NCI-H69 (cell line): ENCODE measurements around the gene ALB.
A peak's percentile ranks its signal among the peaks of the same experiment; 100 is the strongest.

Source experiments
- DNase-seq: peaks from one replicate; lab custom pipeline; 2025; lab: John Stamatoyannopoulos, UW

ALB gene

DNA sequence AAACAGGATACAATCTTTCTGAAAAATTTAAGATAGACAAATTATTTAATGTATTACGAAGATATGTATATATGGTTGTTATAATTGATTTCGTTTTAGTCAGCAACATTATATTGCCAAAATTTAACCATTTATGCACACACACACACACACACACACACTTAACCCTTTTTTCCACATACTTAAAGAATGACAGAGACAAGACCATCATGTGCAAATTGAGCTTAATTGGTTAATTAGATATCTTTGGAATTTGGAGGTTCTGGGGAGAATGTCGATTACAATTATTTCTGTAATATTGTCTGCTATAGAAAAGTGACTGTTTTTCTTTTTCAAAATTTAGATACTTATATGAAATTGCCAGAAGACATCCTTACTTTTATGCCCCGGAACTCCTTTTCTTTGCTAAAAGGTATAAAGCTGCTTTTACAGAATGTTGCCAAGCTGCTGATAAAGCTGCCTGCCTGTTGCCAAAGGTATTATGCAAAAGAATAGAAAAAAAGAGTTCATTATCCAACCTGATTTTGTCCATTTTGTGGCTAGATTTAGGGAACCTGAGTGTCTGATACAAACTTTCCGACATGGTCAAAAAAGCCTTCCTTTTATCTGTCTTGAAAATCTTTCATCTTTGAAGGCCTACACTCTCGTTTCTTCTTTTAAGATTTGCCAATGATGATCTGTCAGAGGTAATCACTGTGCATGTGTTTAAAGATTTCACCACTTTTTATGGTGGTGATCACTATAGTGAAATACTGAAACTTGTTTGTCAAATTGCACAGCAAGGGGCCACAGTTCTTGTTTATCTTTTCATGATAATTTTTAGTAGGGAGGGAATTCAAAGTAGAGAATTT is 5.2 kb downstream of the ALB start:
- DNase-seq: no peak

DNA sequence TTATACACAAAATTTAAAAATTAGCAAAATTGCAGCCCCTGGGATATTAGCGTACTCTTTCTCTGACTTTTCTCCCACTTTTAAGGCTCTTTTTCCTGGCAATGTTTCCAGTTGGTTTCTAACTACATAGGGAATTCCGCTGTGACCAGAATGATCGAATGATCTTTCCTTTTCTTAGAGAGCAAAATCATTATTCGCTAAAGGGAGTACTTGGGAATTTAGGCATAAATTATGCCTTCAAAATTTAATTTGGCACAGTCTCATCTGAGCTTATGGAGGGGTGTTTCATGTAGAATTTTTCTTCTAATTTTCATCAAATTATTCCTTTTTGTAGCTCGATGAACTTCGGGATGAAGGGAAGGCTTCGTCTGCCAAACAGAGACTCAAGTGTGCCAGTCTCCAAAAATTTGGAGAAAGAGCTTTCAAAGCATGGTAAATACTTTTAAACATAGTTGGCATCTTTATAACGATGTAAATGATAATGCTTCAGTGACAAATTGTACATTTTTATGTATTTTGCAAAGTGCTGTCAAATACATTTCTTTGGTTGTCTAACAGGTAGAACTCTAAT is 6.0 kb downstream of the ALB start:
- no peak for DNase-seq

DNA sequence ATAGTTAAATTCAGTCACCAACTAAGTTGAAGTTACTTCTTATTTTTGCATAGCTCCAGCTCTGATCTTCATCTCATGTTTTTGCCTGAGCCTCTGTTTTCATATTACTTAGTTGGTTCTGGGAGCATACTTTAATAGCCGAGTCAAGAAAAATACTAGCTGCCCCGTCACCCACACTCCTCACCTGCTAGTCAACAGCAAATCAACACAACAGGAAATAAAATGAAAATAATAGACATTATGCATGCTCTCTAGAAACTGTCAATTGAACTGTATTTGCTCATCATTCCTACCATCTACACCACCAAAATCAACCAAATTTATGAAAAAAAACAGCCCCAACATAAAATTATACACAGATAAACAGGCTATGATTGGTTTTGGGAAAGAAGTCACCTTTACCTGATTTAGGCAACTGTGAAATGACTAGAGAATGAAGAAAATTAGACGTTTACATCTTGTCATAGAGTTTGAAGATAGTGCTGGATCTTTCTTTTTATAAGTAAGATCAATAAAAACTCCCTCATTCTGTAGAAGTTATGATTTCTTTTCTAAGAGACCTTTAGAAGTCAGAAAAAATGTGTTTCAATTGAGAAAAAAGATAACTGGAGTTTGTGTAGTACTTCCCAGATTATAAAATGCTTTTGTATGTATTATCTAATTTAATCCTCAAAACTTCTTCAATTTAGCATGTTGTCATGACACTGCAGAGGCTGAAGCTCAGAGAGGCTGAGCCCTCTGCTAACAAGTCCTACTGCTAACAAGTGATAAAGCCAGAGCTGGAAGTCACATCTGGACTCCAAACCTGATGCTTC is 7.0 kb downstream of the ALB start:
- DNase-seq: no peak

DNA sequence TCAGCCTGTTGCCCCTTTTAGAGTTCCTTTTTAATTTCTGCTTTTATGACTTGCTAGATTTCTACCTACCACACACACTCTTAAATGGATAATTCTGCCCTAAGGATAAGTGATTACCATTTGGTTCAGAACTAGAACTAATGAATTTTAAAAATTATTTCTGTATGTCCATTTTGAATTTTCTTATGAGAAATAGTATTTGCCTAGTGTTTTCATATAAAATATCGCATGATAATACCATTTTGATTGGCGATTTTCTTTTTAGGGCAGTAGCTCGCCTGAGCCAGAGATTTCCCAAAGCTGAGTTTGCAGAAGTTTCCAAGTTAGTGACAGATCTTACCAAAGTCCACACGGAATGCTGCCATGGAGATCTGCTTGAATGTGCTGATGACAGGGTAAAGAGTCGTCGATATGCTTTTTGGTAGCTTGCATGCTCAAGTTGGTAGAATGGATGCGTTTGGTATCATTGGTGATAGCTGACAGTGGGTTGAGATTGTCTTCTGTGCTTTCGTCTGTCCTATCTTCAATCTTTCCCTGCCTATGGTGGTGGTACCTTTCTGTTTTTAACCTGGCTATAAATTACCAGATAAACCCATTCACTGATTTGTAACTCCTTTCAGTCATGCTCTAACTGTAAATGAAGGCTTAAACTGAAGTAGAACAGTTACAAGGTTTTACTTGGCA is 7.8 kb downstream of the ALB start:
- DNase-seq: no peak

DNA sequence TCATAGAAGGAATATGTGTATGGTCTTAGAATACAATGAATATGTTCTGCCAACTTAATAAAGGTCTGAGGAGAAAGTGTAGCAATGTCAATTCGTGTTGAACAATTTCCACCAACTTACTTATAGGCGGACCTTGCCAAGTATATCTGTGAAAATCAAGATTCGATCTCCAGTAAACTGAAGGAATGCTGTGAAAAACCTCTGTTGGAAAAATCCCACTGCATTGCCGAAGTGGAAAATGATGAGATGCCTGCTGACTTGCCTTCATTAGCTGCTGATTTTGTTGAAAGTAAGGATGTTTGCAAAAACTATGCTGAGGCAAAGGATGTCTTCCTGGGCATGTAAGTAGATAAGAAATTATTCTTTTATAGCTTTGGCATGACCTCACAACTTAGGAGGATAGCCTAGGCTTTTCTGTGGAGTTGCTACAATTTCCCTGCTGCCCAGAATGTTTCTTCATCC is 9.2 kb downstream of the ALB start:
- DNase-seq: no peak

DNA sequence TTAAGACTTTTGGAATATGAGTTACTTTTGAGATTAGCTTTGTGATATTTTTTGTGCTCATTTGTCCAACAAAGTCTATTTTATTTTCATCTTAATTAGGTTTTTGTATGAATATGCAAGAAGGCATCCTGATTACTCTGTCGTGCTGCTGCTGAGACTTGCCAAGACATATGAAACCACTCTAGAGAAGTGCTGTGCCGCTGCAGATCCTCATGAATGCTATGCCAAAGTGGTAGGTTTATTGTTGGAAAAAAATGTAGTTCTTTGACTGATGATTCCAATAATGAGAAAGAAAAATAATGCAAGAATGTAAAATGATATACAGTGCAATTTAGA is 10.8 kb downstream of the ALB start:
- no peak for DNase-seq

DNA sequence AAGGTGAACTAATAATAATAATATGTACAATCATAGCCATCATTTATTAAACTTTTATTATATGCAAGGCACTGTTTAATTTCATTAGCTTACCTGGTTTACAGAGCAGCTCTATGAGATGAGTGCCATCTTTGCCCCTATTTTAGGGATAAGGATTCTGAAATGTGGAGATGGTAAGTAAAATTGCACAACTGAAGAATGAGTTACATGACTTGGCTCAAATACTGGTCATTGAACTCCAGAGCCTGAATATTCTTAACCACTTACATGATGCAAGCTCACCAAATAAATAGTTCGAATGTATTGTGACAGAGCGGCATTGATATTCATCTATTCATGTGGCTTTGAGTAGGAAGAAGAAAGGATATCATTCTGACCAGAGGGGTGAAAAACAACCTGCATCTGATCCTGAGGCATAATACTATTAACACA is 11.7 kb downstream of the ALB start:
- DNase-seq: no peak

DNA sequence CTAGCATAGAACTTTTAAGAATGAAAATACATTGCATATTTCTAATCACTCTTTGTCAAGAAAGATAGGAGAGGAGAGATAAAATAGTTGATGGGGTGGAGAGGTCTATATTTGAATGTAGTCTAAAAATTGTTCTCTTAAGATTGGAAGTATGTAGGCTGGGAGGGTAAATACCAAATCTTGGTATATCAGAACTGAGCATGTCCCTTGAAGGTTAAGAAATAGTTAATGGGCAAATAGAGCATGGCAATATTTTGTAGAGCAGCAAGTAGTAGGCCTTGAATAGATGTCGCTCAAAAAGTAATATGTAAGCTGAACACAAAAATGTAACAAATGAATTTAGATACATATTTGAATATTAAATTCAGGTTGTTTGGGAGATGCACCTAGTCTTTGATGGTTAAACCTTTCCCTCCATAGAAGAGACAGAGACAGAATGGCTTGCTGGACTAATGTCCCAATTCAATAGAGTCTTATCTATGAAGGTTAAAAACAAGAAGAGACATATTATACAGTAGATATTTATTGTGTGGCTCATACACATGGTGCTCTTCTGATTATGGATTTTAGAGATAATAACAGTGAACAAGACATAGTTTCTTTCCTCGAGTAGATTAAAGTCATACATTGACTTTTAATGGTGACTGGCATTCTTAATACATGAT is 12.5 kb downstream of the ALB start:
- no peak for DNase-seq

DNA sequence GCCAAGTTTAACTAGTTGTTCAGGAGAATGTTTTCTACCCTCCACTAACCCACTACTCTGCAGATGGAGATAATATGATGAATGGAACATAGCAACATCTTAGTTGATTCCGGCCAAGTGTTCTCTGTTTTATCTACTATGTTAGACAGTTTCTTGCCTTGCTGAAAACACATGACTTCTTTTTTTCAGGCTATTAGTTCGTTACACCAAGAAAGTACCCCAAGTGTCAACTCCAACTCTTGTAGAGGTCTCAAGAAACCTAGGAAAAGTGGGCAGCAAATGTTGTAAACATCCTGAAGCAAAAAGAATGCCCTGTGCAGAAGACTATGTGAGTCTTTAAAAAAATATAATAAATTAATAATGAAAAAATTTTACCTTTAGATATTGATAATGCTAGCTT is 13.3 kb downstream of the ALB start:
- no peak for DNase-seq

DNA sequence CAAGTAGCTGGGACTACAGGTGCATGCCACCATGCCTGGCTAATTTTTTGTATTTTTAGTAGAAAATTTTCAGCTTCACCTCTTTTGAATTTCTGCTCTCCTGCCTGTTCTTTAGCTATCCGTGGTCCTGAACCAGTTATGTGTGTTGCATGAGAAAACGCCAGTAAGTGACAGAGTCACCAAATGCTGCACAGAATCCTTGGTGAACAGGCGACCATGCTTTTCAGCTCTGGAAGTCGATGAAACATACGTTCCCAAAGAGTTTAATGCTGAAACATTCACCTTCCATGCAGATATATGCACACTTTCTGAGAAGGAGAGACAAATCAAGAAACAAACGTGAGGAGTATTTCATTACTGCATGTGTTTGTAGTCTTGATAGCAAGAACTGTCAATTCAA is 13.9 kb downstream of the ALB start:
- DNase-seq: no peak

DNA sequence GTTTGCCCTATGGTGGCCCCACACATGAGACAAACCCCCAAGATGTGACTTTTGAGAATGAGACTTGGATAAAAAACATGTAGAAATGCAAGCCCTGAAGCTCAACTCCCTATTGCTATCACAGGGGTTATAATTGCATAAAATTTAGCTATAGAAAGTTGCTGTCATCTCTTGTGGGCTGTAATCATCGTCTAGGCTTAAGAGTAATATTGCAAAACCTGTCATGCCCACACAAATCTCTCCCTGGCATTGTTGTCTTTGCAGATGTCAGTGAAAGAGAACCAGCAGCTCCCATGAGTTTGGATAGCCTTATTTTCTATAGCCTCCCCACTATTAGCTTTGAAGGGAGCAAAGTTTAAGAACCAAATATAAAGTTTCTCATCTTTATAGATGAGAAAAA is 14.6 kb downstream of the ALB start:
- no peak for DNase-seq

DNA sequence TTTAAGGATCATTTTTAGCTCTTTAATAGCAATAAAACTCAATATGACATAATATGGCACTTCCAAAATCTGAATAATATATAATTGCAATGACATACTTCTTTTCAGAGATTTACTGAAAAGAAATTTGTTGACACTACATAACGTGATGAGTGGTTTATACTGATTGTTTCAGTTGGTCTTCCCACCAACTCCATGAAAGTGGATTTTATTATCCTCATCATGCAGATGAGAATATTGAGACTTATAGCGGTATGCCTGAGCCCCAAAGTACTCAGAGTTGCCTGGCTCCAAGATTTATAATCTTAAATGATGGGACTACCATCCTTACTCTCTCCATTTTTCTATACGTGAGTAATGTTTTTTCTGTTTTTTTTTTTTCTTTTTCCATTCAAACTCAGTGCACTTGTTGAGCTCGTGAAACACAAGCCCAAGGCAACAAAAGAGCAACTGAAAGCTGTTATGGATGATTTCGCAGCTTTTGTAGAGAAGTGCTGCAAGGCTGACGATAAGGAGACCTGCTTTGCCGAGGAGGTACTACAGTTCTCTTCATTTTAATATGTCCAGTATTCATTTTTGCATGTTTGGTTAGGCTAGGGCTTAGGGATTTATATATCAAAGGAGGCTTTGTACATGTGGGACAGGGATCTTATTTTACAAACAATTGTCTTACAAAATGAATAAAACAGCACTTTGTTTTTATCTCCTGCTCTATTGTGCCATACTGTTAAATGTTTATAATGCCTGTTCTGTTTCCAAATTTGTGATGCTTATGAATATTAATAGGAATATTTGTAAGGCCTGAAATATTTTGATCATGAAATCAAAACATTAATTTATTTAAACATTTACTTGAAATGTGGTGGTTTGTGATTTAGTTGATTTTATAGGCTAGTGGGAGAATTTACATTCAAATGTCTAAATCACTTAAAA is 15.3 kb downstream of the ALB start:
- DNase-seq: no peak

DNA sequence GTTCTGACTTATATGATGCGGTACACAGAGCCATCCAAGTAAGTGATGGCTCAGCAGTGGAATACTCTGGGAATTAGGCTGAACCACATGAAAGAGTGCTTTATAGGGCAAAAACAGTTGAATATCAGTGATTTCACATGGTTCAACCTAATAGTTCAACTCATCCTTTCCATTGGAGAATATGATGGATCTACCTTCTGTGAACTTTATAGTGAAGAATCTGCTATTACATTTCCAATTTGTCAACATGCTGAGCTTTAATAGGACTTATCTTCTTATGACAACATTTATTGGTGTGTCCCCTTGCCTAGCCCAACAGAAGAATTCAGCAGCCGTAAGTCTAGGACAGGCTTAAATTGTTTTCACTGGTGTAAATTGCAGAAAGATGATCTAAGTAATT is 16.5 kb downstream of the ALB start:
- DNase-seq: no peak

DNA sequence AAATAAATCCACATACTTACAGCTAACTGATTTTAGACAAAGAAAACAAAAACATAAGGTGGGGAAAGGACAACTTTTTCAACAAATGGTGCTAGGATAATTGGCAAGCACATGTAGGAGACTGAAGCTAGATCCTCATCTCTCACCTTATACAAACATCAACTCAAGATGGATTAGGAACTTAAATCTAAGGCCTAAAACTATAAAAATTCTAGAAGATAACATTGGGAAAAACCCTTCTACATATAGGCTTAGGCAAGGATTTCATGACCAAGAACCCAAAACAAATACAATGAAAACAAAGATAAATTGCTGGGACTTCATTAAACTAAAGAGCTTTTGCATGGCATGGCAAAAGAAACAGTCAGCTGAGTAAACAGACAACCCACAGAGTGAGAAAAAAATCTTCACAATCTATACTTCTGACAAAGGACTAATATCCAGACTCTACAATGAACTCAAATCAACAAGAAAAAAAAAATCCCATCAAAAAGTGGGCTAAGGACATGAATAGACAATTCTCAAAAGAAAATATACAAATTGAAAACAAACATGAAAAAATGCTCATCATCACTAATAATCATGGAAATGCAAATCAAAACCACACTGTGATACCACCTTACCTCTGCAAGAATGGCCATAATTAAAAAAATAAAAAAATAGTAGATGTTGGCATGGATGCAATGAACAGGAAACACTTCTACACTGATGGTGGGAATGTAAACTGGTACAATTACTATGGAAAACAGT is 17.8 kb downstream of the ALB start:
- peak; percentile 6 for DNase-seq

DNA sequence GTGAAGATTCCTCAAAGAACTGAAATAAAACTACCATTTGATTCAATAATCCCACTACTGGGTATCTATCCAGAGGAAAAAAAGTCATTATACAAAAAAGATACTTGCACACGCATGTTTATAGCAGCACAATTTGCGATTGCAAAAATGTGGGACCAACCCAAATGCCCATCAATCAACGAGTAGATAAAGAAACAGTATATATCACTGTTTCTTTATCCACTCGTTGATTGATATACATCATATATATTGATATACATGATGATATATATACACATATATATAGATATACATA is 18.3 kb downstream of the ALB start:
- DNase-seq: no peak

DNA sequence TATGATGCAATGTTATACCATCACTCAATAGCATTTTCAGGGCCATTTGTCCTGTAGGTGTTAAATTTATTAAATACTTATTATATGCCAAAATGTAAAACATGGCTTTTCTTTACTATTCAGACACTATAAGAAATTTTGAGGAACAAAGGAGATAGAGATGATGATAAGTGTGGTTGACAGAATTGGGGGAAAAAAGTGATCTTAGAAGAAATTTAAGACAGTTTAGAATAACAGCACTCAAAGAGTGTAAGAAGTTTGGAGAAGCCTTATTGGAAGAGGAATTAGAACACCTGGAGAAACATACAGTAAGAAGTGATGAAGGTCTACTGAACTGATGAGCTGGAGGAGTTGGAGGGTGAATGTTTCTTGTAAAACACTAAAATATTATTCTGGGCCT is 19.1 kb downstream of the ALB start:
- no peak for DNase-seq

DNA sequence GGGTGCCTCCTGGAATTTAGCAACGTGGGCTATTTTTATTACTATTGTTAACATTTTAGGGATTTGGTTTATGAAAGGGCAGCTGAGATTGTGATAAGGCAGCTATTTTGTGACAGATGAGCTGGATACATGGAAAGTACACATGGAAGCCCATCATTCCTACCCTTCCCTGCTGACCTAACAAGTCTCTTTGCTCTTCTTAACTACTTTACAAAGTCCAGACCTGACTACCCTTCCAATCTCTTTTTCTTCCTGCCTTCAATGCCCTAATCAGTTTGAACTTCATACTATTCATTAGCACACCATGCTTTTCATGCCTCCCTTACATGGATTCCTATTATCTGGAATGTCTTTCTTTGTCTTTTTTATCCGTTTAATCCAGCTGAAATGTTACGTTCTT is 22.6 kb downstream of the ALB start:
- no peak for DNase-seq

DNA sequence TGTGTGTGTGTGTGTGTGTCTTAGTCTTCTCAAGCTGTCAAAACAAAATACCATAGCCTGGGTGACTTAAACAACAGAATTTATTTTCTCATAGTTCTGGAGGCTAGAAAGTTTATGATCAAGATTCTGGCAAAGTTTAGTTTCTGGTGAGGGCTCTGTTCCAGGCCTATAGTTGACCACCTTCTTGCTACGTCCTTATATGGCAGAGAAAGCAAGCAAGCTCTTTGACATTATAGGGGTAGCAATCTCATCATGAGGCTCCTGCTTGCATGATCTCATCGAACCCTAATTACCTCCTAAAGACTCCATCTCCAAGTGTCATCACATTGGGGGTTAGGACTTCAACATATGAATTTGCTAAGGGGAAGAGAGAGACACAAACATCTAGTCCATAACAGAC is 25.0 kb downstream of the ALB start:
- DNase-seq: no peak

DNA sequence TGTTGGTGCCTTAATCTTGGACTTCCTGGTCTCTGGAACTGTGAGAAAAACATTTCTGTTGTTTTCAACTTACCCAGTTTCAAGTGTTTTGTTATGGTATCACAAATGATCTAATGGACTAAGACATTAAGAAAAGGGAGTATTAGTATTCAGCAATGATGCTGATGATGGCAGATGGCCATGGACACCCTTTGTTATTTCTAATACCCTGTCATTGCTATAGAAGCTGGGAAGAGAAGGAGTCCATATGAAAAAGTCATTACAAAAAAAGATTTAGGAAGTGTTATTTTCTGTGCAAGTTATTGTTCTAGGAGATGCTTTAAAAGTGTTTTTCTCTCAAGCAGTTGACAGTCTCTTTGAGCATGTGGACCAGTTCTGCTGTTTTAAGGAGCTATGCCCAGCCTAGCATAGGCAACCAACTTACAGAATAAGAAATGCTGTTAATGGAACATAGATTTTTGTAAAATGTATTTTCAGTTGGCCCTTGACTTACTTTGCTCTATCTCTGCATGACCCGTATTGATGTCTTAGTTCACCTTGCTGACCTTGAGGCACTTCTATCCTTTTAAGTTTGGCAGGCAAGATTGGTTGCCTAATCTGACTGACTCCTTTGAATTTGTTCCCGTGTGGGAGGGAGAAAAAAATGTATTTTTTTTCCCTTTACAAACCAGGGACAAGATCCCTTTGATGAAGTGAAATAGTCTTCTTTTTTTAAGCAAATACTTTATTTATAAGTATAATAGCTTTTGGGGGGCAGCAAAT is 25.9 kb downstream of the ALB start:
- no peak for DNase-seq

DNA sequence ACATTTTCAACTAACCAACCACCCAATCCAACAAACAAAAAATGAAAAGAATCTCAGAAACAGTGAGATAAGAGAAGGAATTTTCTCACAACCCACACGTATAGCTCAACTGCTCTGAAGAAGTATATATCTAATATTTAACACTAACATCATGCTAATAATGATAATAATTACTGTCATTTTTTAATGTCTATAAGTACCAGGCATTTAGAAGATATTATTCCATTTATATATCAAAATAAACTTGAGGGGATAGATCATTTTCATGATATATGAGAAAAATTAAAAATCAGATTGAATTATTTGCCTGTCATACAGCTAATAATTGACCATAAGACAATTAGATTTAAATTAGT is 27.7 kb downstream of the ALB start:
- no peak for DNase-seq
